Epithelial cell of prostate (primary cell): ENCODE measurements around the gene SPATA21.

ENCODE experiments used
- DNase-seq: peaks from one replicate; pipeline ENCODE4 v3.0.0-alpha.2; 2011; ENCODE audit warnings: low read depth, low spot score
- H3K27ac ChIP-seq: fragments of 450-650 bp; 2 replicates; pipeline ENCODE4 v1.5.1; 2017; ENCODE audit warnings: mild to moderate bottlenecking

The SPATA21 gene

DNA sequence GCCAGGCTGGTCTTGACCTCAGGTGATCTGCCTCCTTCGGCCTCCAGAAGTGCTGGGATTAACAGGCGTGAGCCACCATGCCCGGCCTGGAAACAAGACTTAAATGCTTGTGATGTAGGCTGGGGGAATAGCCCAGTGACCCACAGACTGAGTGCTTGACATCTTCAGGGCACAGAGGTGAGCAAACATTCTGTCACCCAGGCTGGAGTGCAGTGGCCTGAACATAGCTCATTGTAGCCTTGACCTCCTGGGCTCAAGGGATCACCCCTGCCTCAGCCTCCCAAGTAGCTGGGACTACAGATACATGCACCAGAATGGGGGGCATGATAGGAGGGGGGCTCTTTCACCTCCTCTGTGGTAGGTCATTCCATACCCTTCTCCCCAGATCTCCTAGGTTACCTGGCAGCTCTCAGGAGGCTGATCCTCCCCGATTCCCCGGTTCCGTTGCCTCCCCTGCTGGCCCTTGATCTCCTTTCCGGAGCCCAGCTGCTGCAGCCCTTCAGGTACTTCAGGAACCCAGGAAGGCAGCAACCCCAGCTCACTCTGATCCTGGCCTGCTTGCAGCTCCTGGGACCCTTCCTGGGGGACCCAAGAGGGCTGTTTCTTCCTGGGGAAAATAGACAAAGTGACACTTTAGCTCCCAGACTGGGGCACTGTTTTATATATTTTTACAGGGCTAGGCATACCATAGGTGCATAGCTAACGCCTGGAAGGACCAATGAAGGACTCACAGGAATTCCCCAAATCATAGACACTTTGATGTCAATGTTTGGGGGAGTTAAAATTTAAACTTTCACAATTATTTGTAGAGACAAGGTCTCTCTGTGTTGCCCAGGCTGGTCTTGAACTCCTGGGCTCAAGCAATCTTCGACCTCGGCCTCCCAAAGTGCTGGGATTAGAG, 11.8 kb downstream of the SPATA21 start:
- H3K27ac ChIP-seq: no peak overlapping the region
- no peak for DNase-seq

GRCh38 chr1:16422041-16422440, 15.2 kb downstream of the SPATA21 start:
- H3K27ac ChIP-seq: no peak overlapping the region
- DNase-seq: no peak

DNA sequence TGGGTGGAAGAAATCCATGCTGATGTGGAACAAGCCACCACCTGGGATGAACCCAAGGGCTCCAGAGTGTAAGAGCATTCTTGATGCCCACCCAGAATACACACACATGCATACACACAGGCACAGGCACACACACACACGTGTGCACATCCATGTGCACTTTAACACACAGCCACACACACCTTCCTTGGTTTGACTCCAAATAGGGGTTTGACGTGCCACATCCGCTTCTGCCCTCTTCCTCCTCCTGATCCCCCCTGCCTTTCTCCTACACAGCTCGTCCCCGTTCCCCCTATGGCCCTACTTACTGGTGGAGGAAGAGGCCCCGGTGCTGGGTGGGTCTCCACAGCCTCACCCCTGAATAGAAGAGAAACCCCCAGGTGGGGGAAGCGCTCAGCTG, 16.0 kb downstream of the SPATA21 start:
- no peak for DNase-seq
- no peak overlapping the region for H3K27ac ChIP-seq

GRCh38 chr1:16420424-16421118, 16.7 kb downstream of the SPATA21 start:
- H3K27ac ChIP-seq: no peak overlapping the region
- DNase-seq: no peak

- no peak overlapping the region for H3K27ac ChIP-seq
- no peak for DNase-seq
Observed at GRCh38 chr1:16418823-16419425, 18.3 kb downstream of the SPATA21 start.

- DNase-seq: no peak
- no peak overlapping the region for H3K27ac ChIP-seq
Observed at GRCh38 chr1:16413191-16413590, 24.0 kb downstream of the SPATA21 start.

DNA sequence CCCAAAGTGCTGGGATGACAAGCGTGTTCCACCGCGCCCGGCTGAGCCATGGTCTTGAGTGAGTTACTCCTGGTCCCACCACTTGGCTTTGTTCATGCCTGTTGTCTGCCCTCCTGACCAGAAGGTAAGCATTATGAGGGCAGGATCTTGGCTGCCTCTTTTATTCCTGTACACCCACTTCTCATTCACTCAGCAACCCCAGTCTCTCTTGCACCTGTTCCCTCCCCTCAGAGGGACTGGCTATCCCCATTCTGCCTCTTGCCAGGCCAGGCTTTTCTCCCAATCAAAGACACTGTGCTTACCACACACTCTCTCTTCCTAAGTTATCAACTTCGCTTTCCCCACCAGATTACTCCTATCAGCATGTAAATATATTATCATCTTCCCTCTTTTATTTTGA, 26.4 kb downstream of the SPATA21 start:
- H3K27ac ChIP-seq: no peak overlapping the region
- no peak for DNase-seq

DNA sequence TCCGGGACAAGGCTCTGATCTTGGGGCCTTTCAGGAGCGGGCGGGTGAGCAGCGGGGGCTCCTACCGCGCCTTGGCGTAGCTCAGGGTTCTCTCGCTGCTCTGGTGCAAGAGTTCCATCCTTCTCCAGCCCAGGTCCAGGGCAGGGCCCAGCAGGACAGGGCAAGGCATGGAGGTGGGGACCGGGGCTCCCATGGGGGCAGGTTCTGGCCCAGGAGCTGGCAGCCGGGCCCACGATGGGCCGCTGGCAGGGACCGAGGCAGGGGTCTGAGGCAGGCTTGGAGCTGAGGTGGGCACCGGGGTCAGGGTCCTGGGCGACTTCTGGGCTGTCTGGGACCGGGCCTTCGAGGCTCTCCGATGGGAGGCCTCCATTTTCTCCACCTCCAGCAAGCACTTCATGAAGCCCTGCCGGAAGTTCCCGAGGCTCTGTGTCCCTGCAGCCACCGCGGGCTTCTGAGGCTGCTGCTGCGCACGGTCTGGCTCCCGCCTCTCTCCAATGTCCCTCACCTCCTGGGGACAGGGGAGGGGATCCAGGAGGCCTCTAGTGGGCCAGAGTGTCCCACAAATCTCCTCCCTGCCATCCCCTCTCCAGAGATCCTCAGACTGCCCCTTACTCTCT, 27.6 kb downstream of the SPATA21 start:
- H3K27ac ChIP-seq: no peak overlapping the region
- DNase-seq: no peak

DNA sequence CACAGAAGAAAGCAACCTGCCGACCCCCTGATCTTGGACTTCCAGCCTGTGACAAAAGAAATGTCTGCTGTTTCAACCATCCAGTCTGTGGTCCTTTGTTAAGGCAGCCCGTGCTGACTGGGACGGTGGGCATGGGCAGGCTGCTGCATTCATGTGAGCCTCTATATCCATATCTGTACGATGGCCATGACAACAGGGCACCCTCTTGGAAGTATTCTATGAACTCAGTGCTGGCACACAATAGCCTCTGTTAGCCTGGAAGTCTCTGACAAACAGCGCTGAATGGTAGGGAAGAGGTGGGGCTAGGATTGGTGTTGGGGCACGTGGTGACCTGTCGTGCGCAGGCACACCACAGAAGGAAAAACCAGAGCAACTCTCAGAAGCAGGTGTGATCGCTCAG, 30.4 kb downstream of the SPATA21 start:
- no peak overlapping the region for H3K27ac ChIP-seq
- no peak for DNase-seq

DNA sequence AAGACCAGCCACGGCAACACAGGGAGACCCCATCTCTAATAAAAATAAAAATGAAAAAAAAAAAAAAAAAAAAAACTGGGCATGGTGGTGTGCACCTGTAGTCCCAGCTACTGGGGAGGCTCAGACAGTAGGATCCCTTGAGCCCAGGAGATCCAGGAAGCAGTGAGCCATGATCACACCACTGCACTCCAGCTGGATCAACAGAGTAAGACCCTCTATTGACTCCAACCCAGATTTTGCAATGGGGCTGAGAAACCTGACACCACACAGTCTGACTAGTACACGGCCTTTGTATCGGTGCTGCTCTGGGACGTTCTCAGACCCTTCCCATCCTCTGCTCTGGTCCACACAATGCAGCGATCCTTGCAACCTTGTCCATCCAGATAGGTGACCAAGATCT, 31.8 kb downstream of the SPATA21 start:
- no peak for DNase-seq
- H3K27ac ChIP-seq: no peak overlapping the region

GRCh38 chr1:16402742-16403141, 34.5 kb downstream of the SPATA21 start:
- no peak for DNase-seq
- H3K27ac ChIP-seq: no peak overlapping the region

GRCh38 chr1:16398371-16398953, 38.8 kb downstream of the SPATA21 start:
- DNase-seq: no peak
- no peak overlapping the region for H3K27ac ChIP-seq

DNA sequence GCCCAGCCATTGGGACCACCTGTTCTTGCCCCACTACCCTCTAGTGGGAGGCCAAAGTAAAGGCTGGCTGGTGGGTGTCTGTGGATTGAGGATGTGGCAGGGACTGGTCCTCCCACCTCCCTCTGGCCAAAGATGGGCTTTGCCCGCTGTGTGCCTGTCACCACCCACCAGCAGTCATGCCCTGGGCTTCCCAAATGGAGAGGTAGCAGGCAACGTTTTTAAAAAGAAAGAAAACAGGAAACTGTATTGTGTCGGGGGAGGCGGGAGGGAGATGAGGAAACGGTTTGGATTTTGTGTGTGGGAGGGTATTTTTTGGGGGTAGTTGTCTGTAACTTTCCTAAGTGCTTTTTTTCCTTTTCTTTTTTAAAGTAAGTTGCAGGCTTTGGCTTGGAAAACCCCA, 40.1 kb downstream of the SPATA21 start:
- no peak for DNase-seq
- no peak overlapping the region for H3K27ac ChIP-seq

DNA sequence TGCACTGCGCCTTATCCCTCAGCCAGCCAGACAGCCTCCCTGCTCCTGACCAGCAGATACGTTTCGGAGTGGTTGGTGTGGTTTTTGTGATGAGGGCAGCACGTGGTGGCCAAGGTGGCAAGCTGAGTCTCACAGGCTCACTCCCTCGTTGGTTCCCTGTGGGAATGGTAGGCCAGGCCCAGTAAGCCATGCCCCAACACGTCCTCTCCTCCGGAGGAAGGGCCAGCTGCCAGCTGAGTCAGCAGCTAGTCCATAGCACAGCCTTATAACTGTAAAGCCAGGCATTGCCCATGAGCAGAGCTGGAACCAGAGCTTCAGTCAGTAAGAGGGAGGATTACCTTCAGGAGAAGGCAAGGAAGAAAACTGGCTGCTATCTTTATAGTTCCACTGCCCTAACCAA, 40.6 kb downstream of the SPATA21 start:
- H3K27ac ChIP-seq: peak overlapping the region; percentile 43
- peak; percentile 92 for DNase-seq

DNA sequence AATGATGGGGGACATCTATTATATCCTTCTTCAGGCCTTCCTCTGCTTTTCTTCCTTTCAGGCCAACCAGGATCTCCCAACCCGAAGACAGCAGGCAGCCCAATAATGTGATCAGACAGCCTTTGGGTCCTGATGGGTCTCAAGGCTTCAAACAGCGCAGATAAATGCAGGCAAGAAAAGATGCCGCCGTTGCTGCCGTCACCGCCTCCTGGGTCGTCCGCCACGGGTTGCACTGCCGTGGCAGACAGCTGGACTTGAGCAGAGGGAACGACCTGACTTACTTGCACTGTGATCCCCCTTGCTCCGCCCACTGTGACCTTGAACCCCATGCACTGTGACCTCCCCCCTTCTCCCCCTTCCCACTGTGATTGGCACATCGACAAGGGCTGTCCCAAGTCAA, 42.2 kb downstream of the SPATA21 start:
- no peak overlapping the region for H3K27ac ChIP-seq
- no peak for DNase-seq

- H3K27ac ChIP-seq: no peak overlapping the region
- no peak for DNase-seq
Observed at GRCh38 chr1:16393570-16394521, 43.4 kb downstream of the SPATA21 start.

- DNase-seq: no peak
- H3K27ac ChIP-seq: no peak overlapping the region
Observed at GRCh38 chr1:16392740-16393569, 44.3 kb downstream of the SPATA21 start.

DNA sequence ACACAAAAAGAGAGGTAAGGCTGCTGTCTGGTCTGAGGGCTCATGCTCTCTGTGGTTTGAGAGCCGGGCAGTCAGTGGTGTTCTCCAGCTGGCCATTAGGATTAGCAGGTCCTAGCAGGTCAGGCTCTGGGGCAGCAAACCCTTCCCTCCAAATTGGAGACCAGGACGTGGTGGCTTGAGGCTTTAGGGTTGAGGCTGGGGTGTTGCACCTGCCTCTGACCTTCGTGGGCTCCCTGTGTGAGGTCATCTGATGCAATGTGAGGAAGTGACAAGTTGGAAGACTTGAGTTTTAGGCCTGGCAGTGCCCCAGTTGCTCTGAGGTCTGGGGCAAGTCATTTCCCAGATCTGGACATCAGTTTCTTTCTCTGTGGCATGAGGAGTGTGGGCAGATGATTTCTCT, 45.8 kb downstream of the SPATA21 start:
- no peak overlapping the region for H3K27ac ChIP-seq
- DNase-seq: no peak
